IMR-90 (cell line): ENCODE results near the gene GCM1. TPM values are rescaled to one million over a fixed set of nuclear protein-coding genes. Genes with fewer than 3 reads are reported as not detected.

Source experiments
- ATAC-seq: fragments of 200-7000 bp; cut with Tn5 transposase; 2 replicates; pipeline ENCODE4 v1.9.1; 2020; ENCODE audit warnings: low read depth, mild to moderate bottlenecking, moderate library complexity
- BruUV-seq: library from RNA; stranded (reverse); fragments of 400-500 nt; replicated peaks from 2 replicates; lab custom pipeline; 2021; lab: Mats Ljungman, UMichigan
- CTCF ChIA-PET: fragments of 300-600 bp; formaldehyde crosslinking; extraction: SDS; loops from one replicate; lab custom pipeline; 2021; ENCODE audit warnings: antibody characterized with exemption; lab: Yijun Ruan, JAX
- POLR2A ChIA-PET: fragments of 300-600 bp; sonication (Branson Sonifier 250); formaldehyde crosslinking; loops from one replicate; lab custom pipeline; 2022; ENCODE audit warnings: antibody characterized with exemption; ENCODE audit not compliant: unreplicated experiment; lab: Charles Lee
- DNase-seq: peaks from one replicate; pipeline ENCODE4 v3.0.0; 2013
- H2AFZ ChIP-seq: replicated peaks from 2 replicates; pipeline ENCODE3; 2013; ENCODE audit warnings: low read length, mild to moderate bottlenecking; ENCODE audit not compliant: poor library complexity
- H2AK5ac ChIP-seq: 2 replicates; pipeline ENCODE4 v1.6.1; 2013; ENCODE audit warnings: low read depth, low read length, inconsistent platforms
- H2AK9ac ChIP-seq: replicated peaks from 2 replicates; pipeline ENCODE3; 2013; ENCODE audit warnings: mild to moderate bottlenecking, low read depth, low read length, moderate library complexity; ENCODE audit not compliant: poor library complexity
- H2BK120ac ChIP-seq: 2 replicates; pipeline ENCODE4 v1.6.1; 2013; ENCODE audit warnings: low read depth, low read length, inconsistent platforms
- H2BK15ac ChIP-seq: 3 replicates; pipeline ENCODE4 v1.6.1; 2013; ENCODE audit warnings: low read depth, low read length, inconsistent platforms
- H2BK20ac ChIP-seq: 2 replicates; pipeline ENCODE4 v1.6.1; 2013; ENCODE audit warnings: low read depth, mild to moderate bottlenecking, inconsistent platforms, low read length, moderate library complexity
- H2BK5ac ChIP-seq: 2 replicates; pipeline ENCODE4 v1.6.1; 2013; ENCODE audit warnings: mild to moderate bottlenecking, low read depth, low read length, inconsistent platforms; ENCODE audit not compliant: poor library complexity, severe bottlenecking
- H3K14ac ChIP-seq: replicated peaks from 2 replicates; pipeline ENCODE4 v1.6.1; 2013; ENCODE audit warnings: low read depth, low read length, inconsistent platforms
- H3K18ac ChIP-seq: 2 replicates; pipeline ENCODE4 v1.6.1; 2013; ENCODE audit warnings: low read depth, low read length, control low read depth
- H3K23ac ChIP-seq: 2 replicates; pipeline ENCODE4 v1.6.1; 2013; ENCODE audit warnings: low read depth, low read length, inconsistent platforms
- H3K27ac ChIP-seq: 2 replicates; pipeline ENCODE4 v1.5.1; 2013; ENCODE audit warnings: mild to moderate bottlenecking, control low read depth, low read length; ENCODE audit not compliant: insufficient read depth
- H3K27me3 ChIP-seq: 2 replicates; pipeline ENCODE4 v1.6.1; 2013; ENCODE audit warnings: low read length; ENCODE audit not compliant: control insufficient read depth, insufficient read depth
- H3K36me3 ChIP-seq: 2 replicates; pipeline ENCODE4 v1.6.1; 2013; ENCODE audit warnings: low read length, mixed read lengths; ENCODE audit not compliant: control insufficient read depth, insufficient read depth
- H3K4ac ChIP-seq: 2 replicates; pipeline ENCODE4 v1.6.1; 2013; ENCODE audit warnings: low read depth, low read length, inconsistent platforms
- H3K4me1 ChIP-seq: 2 replicates; pipeline ENCODE4 v1.6.1; 2013; ENCODE audit warnings: low read length, mixed read lengths; ENCODE audit not compliant: control insufficient read depth, insufficient read depth
- H3K4me2 ChIP-seq: 2 replicates; pipeline ENCODE4 v1.6.1; 2013; ENCODE audit warnings: low read depth, mild to moderate bottlenecking, control low read depth, low read length, moderate library complexity
- H3K4me3 ChIP-seq: 2 replicates; pipeline ENCODE4 v1.5.1; 2013; ENCODE audit warnings: low read depth, mild to moderate bottlenecking, control low read depth, low read length, moderate library complexity; ENCODE audit not compliant: insufficient read depth
- H3K56ac ChIP-seq: 2 replicates; pipeline ENCODE4 v1.6.1; 2013; ENCODE audit warnings: low read length, inconsistent platforms; ENCODE audit not compliant: insufficient read depth; ENCODE audit errors: extremely low read depth
- H3K79me1 ChIP-seq, 2 experiments: 2 replicates each; pipeline ENCODE4 v1.6.1; 2013; ENCODE audit warnings: low read length in 2 of 2, inconsistent platforms in 1 of 2, low read depth in 1 of 2
- H3K9ac ChIP-seq: 2 replicates; pipeline ENCODE4 v1.6.1; 2013; ENCODE audit warnings: low read depth, low read length, control low read depth
- H3K9me1 ChIP-seq: 2 replicates; pipeline ENCODE4 v1.6.1; 2013; ENCODE audit warnings: low read length, inconsistent platforms; ENCODE audit not compliant: insufficient read depth
- H3K9me3 ChIP-seq: 2 replicates; pipeline ENCODE4 v1.6.1; 2013; ENCODE audit warnings: low read length; ENCODE audit not compliant: control insufficient read depth, insufficient read depth
- H4K20me1 ChIP-seq: 2 replicates; pipeline ENCODE4 v1.6.1; 2013; ENCODE audit warnings: low read length, inconsistent platforms; ENCODE audit not compliant: insufficient read depth
- H4K5ac ChIP-seq: 2 replicates; pipeline ENCODE4 v1.6.1; 2013; ENCODE audit warnings: mild to moderate bottlenecking, low read depth, low read length, control low read depth
- H4K8ac ChIP-seq, 2 experiments: 2 replicates each; pipeline ENCODE4 v1.6.1; 2013; ENCODE audit warnings: low read depth in 2 of 2, low read length in 2 of 2, control low read depth in 1 of 2, inconsistent platforms in 1 of 2
- H4K91ac ChIP-seq: 2 replicates; pipeline ENCODE4 v1.6.1; 2013; ENCODE audit warnings: low read depth, low read length, inconsistent platforms; ENCODE audit not compliant: insufficient read depth
- BHLHE40 ChIP-seq: fragments of 150-350 bp; IDR thresholded peaks from 2 replicates; pipeline ENCODE4 v1.6.1; 2016; ENCODE audit warnings: mild to moderate bottlenecking, low read depth, low read length
- CEBPB ChIP-seq: IDR thresholded peaks from 2 replicates; pipeline ENCODE4 v1.6.1; 2012; ENCODE audit warnings: low read depth, low read length, improper control_type of control experiment
- CHD1 ChIP-seq: IDR thresholded peaks from 2 replicates; pipeline ENCODE4 v1.6.1; 2012; ENCODE audit warnings: low read depth, low read length, improper control_type of control experiment
- FOS ChIP-seq: fragments of 150-350 bp; IDR thresholded peaks from 2 replicates; pipeline ENCODE4 v1.6.1; 2016; ENCODE audit warnings: low read depth, low read length
- MAFK ChIP-seq: IDR thresholded peaks from 2 replicates; pipeline ENCODE4 v1.6.1; 2012; ENCODE audit warnings: low read depth, low read length, improper control_type of control experiment
- MAZ ChIP-seq: IDR thresholded peaks from 2 replicates; pipeline ENCODE4 v1.6.1; 2012; ENCODE audit warnings: low read depth, mild to moderate bottlenecking, low read length, improper control_type of control experiment, moderate library complexity, borderline replicate concordance
- MXI1 ChIP-seq: IDR thresholded peaks from 2 replicates; pipeline ENCODE4 v1.6.1; 2012; ENCODE audit warnings: low read depth, mild to moderate bottlenecking, low read length, moderate library complexity, borderline replicate concordance
- NFE2L2 ChIP-seq: fragments of 150-350 bp; IDR thresholded peaks from 2 replicates; pipeline ENCODE4 v1.6.1; 2016; ENCODE audit warnings: low read depth, mild to moderate bottlenecking, low read length
- POLR2A ChIP-seq: IDR thresholded peaks from 2 replicates; pipeline ENCODE4 v1.6.1; 2012; ENCODE audit warnings: mild to moderate bottlenecking, low read depth, low read length
- RAD21 ChIP-seq: IDR thresholded peaks from 2 replicates; pipeline ENCODE4 v1.6.1; 2012; ENCODE audit warnings: low read length, improper control_type of control experiment
- RCOR1 ChIP-seq: IDR thresholded peaks from 2 replicates; pipeline ENCODE4 v1.6.1; 2012; ENCODE audit warnings: mild to moderate bottlenecking, low read length, improper control_type of control experiment; ENCODE audit not compliant: insufficient replicate concordance
- RFX5 ChIP-seq: IDR thresholded peaks from 2 replicates; pipeline ENCODE4 v1.8.0; 2012; ENCODE audit warnings: low read depth, mild to moderate bottlenecking, low read length, moderate library complexity
- SMC3 ChIP-seq: fragments of 150-350 bp; IDR thresholded peaks from 2 replicates; pipeline ENCODE4 v1.6.1; 2016; ENCODE audit warnings: low read depth, mild to moderate bottlenecking, antibody characterized with exemption, low read length, moderate library complexity
- WGBS, 2 experiments: methylation state at CpG; one replicate each; pipeline versions ENCODE4 v1.1.5 to v1.1.7; 2013; ENCODE audit warnings: missing lambda C conversion rate in 2 of 2; ENCODE audit not compliant: insufficient read length in 1 of 2; ENCODE audit errors: extremely low coverage in 2 of 2; 5-methylcytosine and 5-hydroxymethylcytosine counted together
- dilution Hi-C: fragments of 300-500 bp; cut with HindIII; formaldehyde crosslinking; loops from one replicate; pipeline ENCODE4 v1.14.3; 2018; ENCODE audit warnings: low sequenced_read_pairs; ENCODE audit not compliant: unreplicated experiment
- in situ Hi-C: fragments of 300-500 bp; cut with MboI; formaldehyde crosslinking; loops from 3 replicates; pipeline ENCODE4 v1.14.3; 2019; ENCODE audit warnings: low sequenced_read_pairs, inconsistent platforms, mixed read lengths
- intact Hi-C: fragments of 100-400 bp; cut with micrococcal nuclease; formaldehyde crosslinking; loops from 2 replicates; pipeline ENCODE4 v1.10.0; 2022
- polyA plus RNA-seq, 3 experiments: library from polyadenylated mRNA; depleted of rRNA; stranded (reverse); fragments of >200 nt; gene quantifications; 2 replicates each; pipeline ENCODE4 v1.2.3, GENCODE V29; 2012; ENCODE audit warnings: low replicate concordance in 1 of 3
- total RNA-seq: library from RNA; depleted of rRNA; stranded (reverse); fragments of >200 nt; gene quantifications from 2 replicates; pipeline ENCODE4 v1.2.3, GENCODE V29; 2012
- TF ChIP-seq, protein P1 (sequence below): fragments of 150-350 bp; IDR thresholded peaks from 2 replicates; pipeline ENCODE4 v1.6.1; 2017; ENCODE audit warnings: mild to moderate bottlenecking, antibody characterized with exemption, low read length, low read depth
- TF ChIP-seq, protein P2 (sequence below): fragments of 150-350 bp; IDR thresholded peaks from 2 replicates; pipeline ENCODE4 v1.6.1; 2016; ENCODE audit warnings: low read depth, mild to moderate bottlenecking, low read length, moderate library complexity, borderline replicate concordance
- TF ChIP-seq, protein P3 (sequence below): conservative IDR thresholded peaks from 2 replicates; pipeline ENCODE4 v1.5.1; 2012; ENCODE audit warnings: mild to moderate bottlenecking, low read depth, low read length, improper control_type of control experiment

GCM1 gene
- total and polyA plus RNA-seq, 2 of the 4 experiments (the other 2 are of a cell fraction) = not detected

- in situ Hi-C loops (no loop called here), dilution Hi-C loops (no loop called here), intact Hi-C loops (no loop called here)
- TF ChIP-seq POLR2A (no peak), RFX5 (no peak), CEBPB (no peak), MAZ (no peak), BHLHE40 (no peak), MXI1 (no peak), SMC3 (no peak), RAD21 (no peak), RCOR1 (no peak), FOS (no peak), NFE2L2 (no peak), MAFK (no peak), CHD1 (no peak)
- TF ChIP-seq, protein P1, sequence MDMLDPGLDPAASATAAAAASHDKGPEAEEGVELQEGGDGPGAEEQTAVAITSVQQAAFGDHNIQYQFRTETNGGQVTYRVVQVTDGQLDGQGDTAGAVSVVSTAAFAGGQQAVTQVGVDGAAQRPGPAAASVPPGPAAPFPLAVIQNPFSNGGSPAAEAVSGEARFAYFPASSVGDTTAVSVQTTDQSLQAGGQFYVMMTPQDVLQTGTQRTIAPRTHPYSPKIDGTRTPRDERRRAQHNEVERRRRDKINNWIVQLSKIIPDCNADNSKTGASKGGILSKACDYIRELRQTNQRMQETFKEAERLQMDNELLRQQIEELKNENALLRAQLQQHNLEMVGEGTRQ = no peak
- TF ChIP-seq, protein P2, sequence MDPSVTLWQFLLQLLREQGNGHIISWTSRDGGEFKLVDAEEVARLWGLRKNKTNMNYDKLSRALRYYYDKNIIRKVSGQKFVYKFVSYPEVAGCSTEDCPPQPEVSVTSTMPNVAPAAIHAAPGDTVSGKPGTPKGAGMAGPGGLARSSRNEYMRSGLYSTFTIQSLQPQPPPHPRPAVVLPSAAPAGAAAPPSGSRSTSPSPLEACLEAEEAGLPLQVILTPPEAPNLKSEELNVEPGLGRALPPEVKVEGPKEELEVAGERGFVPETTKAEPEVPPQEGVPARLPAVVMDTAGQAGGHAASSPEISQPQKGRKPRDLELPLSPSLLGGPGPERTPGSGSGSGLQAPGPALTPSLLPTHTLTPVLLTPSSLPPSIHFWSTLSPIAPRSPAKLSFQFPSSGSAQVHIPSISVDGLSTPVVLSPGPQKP = no peak
- TF ChIP-seq, protein P3, sequence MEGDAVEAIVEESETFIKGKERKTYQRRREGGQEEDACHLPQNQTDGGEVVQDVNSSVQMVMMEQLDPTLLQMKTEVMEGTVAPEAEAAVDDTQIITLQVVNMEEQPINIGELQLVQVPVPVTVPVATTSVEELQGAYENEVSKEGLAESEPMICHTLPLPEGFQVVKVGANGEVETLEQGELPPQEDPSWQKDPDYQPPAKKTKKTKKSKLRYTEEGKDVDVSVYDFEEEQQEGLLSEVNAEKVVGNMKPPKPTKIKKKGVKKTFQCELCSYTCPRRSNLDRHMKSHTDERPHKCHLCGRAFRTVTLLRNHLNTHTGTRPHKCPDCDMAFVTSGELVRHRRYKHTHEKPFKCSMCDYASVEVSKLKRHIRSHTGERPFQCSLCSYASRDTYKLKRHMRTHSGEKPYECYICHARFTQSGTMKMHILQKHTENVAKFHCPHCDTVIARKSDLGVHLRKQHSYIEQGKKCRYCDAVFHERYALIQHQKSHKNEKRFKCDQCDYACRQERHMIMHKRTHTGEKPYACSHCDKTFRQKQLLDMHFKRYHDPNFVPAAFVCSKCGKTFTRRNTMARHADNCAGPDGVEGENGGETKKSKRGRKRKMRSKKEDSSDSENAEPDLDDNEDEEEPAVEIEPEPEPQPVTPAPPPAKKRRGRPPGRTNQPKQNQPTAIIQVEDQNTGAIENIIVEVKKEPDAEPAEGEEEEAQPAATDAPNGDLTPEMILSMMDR = no peak
- H2BK15ac ChIP-seq = no peak overlapping the region
- H2BK120ac ChIP-seq = no peak overlapping the region
- BruUV-seq = no TSS peak
- no peak overlapping the region for H4K91ac ChIP-seq
- H3K27ac ChIP-seq = no peak overlapping the region
- H2AK5ac ChIP-seq = no peak overlapping the region
- no peaks in the 10 kb centered on the region for H3K79me1 ChIP-seq
- H4K5ac ChIP-seq = no peak overlapping the region
- no peaks in the 10 kb centered on the region for H3K4me1 ChIP-seq
- peaks cover 3% of the 10 kb centered on the region; the same call in 1 of the 2 replicates for H3K9me3 ChIP-seq
- no peak overlapping the region for H2BK5ac ChIP-seq
- no peak overlapping the region for H3K18ac ChIP-seq
- peaks cover 23% of the 10 kb centered on the region for H3K27me3 ChIP-seq
- H2AFZ ChIP-seq = no peak overlapping the region
- H3K56ac ChIP-seq = no peak overlapping the region
- H3K36me3 ChIP-seq = no peaks in the 10 kb centered on the region
- no peak overlapping the region for H3K4me2 ChIP-seq
- WGBS, 2 experiments = no CpG with 5 or more reads among the region's 4 CpGs
- CTCF ChIA-PET = no interaction called here
- POLR2A ChIA-PET = no interaction called here
- no peak overlapping the region for H3K4me3 ChIP-seq
- H3K9ac ChIP-seq = no peak overlapping the region
- no peak overlapping the region for H3K4ac ChIP-seq
- no peaks in the 10 kb centered on the region for H4K20me1 ChIP-seq
- no peak for DNase-seq
- no peak overlapping the region for H4K8ac ChIP-seq
- H2AK9ac ChIP-seq = no peak overlapping the region
- no peak overlapping the region for H3K23ac ChIP-seq
- no peak overlapping the region for H2BK20ac ChIP-seq
- no peaks in the 10 kb centered on the region; the same call in 1 of the 2 replicates for H3K9me1 ChIP-seq
- ATAC-seq = no peak
- no peak overlapping the region for H3K14ac ChIP-seq
Measured at GRCh38 chr6:53113742-53114141, 34.9 kb downstream of the GCM1 start.
